ENCODE measurements around the gene SMYD3.

DNA sequence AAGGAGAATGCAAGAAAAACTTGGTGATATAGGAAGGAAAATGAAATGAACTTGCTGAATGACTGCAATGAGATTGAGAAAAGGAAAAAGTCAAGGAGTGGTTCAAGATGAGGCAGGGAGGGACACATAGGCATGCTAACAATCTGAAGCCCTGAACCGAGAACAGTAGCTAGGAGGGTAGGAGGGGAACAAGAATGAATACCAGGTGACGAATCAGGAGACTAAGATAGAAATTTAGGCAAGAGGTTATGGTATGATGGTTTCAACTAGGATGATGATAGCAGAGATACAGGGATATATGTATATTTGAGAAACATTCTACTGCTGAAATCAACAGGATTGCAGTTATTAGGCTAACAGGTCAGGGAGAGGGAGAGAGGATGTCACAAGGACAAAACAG, 44.1 kb downstream of the SMYD3 start:
- TF ChIP-seq EZH2 (IDR thresholded peaks at IDR 0.05; ENCODE audit: borderline replicate concordance) (no peak), EZH2phosphoT487 (IDR thresholded peaks at IDR 0.05; ENCODE audit: low read depth, severe bottlenecking, unreplicated experiment) (no peak)
- TF ChIP-seq, protein P1, sequence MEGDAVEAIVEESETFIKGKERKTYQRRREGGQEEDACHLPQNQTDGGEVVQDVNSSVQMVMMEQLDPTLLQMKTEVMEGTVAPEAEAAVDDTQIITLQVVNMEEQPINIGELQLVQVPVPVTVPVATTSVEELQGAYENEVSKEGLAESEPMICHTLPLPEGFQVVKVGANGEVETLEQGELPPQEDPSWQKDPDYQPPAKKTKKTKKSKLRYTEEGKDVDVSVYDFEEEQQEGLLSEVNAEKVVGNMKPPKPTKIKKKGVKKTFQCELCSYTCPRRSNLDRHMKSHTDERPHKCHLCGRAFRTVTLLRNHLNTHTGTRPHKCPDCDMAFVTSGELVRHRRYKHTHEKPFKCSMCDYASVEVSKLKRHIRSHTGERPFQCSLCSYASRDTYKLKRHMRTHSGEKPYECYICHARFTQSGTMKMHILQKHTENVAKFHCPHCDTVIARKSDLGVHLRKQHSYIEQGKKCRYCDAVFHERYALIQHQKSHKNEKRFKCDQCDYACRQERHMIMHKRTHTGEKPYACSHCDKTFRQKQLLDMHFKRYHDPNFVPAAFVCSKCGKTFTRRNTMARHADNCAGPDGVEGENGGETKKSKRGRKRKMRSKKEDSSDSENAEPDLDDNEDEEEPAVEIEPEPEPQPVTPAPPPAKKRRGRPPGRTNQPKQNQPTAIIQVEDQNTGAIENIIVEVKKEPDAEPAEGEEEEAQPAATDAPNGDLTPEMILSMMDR (IDR thresholded peaks at IDR 0.05; ENCODE audit: poor library complexity), result no peak

All from hepatocyte (in vitro differentiated cells).